Keratinocyte (primary cell): Measurements from ENCODE around the gene CELSR1. TPM values are rescaled to one million over a fixed set of nuclear protein-coding genes. Genes with fewer than 3 reads are reported as not detected.
A peak's percentile ranks its signal among the peaks of the same experiment; 100 is the strongest.

ENCODE experiments used
- DNase-seq: peaks from one replicate; pipeline ENCODE4 v3.0.0-alpha.2; 2011; ENCODE audit warnings: low read depth, missing footprints, low spot score
- FAIRE-seq: peaks from 2 replicates; lab custom pipeline; 2011; peaks lifted over from hg19 to GRCh38; lab: Jason Lieb, UNC
- H2AFZ ChIP-seq: 2 replicates; pipeline ENCODE4 v1.6.0; 2012; ENCODE audit warnings: low read length, control low read depth, inconsistent platforms; ENCODE audit not compliant: control insufficient read depth
- H3K27ac ChIP-seq: 2 replicates; pipeline ENCODE4 v1.5.1; 2011; ENCODE audit warnings: low read length; ENCODE audit not compliant: control insufficient read depth, insufficient read depth
- H3K27me3 ChIP-seq: 3 replicates; pipeline ENCODE4 v1.6.0; 2011; ENCODE audit warnings: low read length; ENCODE audit not compliant: control insufficient read depth, insufficient read depth; ENCODE audit errors: extremely low read depth
- H3K36me3 ChIP-seq, 2 experiments: 2 replicates in 1 of 2; 3 replicates in 1 of 2; pipeline ENCODE4 v1.5.1; 2011; ENCODE audit warnings: low read length in 2 of 2, mild to moderate bottlenecking in 1 of 2; ENCODE audit not compliant: control insufficient read depth in 2 of 2, insufficient read depth in 2 of 2; ENCODE audit errors: extremely low read depth in 1 of 2
- H3K4me1 ChIP-seq: 3 replicates; pipeline ENCODE4 v1.5.1; 2011; ENCODE audit warnings: low read length; ENCODE audit not compliant: control insufficient read depth, insufficient read depth; ENCODE audit errors: extremely low read depth
- H3K4me2 ChIP-seq: 3 replicates; pipeline ENCODE4 v1.6.0; 2011; ENCODE audit warnings: low read depth, low read length; ENCODE audit not compliant: control insufficient read depth, insufficient read depth; ENCODE audit errors: extremely low read depth
- H3K4me3 ChIP-seq, 3 experiments: fragments of 200-600 bp in 1 of 3; sonication (generic) in 1 of 3; 2 replicates in 2 of 3; 3 replicates in 1 of 3; pipeline ENCODE4 v1.5.1; 2011 to 2016; ENCODE audit warnings: low read length in 3 of 3, mild to moderate bottlenecking in 3 of 3, control low read depth in 2 of 3, inconsistent platforms in 1 of 3, low read depth in 1 of 3, mixed read lengths in 1 of 3, mixed run types in 1 of 3, moderate library complexity in 1 of 3; ENCODE audit not compliant: control insufficient read depth in 2 of 3, insufficient read depth in 2 of 3; ENCODE audit errors: extremely low read depth in 1 of 3
- H3K79me2 ChIP-seq: 2 replicates; pipeline ENCODE4 v1.6.0; 2012; ENCODE audit warnings: low read length; ENCODE audit not compliant: control insufficient read depth, insufficient read depth
- H3K9ac ChIP-seq: 3 replicates; pipeline ENCODE4 v1.6.0; 2011; ENCODE audit warnings: low read length; ENCODE audit not compliant: control insufficient read depth, insufficient read depth; ENCODE audit errors: extremely low read depth
- H3K9me1 ChIP-seq: 3 replicates; pipeline ENCODE4 v1.6.0; 2011; ENCODE audit warnings: low read length; ENCODE audit not compliant: control insufficient read depth, insufficient read depth; ENCODE audit errors: extremely low read depth
- H3K9me3 ChIP-seq: 2 replicates; pipeline ENCODE4 v1.5.1; 2012; ENCODE audit warnings: low read depth, low read length; ENCODE audit not compliant: control insufficient read depth
- H4K20me1 ChIP-seq: 3 replicates; pipeline ENCODE4 v1.6.0; 2011; ENCODE audit warnings: low read length; ENCODE audit not compliant: control insufficient read depth, insufficient read depth; ENCODE audit errors: extremely low read depth
- EZH2 ChIP-seq: IDR thresholded peaks from one replicate; pipeline ENCODE4 v1.6.1; 2012; ENCODE audit warnings: inconsistent platforms, mild to moderate bottlenecking, low read length, moderate library complexity
- dilution Hi-C: fragments of 300-500 bp; cut with MboI; formaldehyde crosslinking; loops from one replicate; pipeline ENCODE4 v1.7.0; 2020; ENCODE audit warnings: low sequenced_read_pairs; ENCODE audit not compliant: extremely low pct_ligation_motif_present
- polyA plus RNA-seq, 5 experiments: library from polyadenylated mRNA; depleted of rRNA in 3 of 5; stranded (reverse) in 3 of 5; stranded (forward) in 1 of 5; unstranded in 1 of 5; fragments of >200 nt; gene quantifications; 1 replicate in 1 of 5; 2 replicates in 3 of 5; 3 replicates in 1 of 5; pipeline versions ENCODE4 v1.2.1 to v1.2.3, GENCODE V29; 2011 to 2012; ENCODE audit warnings: missing spikeins in 2 of 5, low read depth in 1 of 5, low replicate concordance in 1 of 5
- TF ChIP-seq, protein P1 (sequence below), 3 experiments: IDR thresholded peaks in 1 of 3; conservative IDR thresholded peaks in 1 of 3; optimal IDR thresholded peaks in 1 of 3; 2 replicates in 2 of 3; 3 replicates in 1 of 3; pipeline versions ENCODE3 to v1.5.1; 2011; ENCODE audit warnings: low read length in 3 of 3, mild to moderate bottlenecking in 3 of 3, moderate library complexity in 2 of 3, control low read depth in 1 of 3, inconsistent platforms in 1 of 3; ENCODE audit not compliant: insufficient read depth in 2 of 3; ENCODE audit errors: extremely low read depth in 1 of 3

CELSR1 gene
- polyA plus RNA-seq, 1 donor (not counting 4 experiments of a cell fraction or from before 2014, with no cell fraction given), result 16.1 TPM

DNA sequence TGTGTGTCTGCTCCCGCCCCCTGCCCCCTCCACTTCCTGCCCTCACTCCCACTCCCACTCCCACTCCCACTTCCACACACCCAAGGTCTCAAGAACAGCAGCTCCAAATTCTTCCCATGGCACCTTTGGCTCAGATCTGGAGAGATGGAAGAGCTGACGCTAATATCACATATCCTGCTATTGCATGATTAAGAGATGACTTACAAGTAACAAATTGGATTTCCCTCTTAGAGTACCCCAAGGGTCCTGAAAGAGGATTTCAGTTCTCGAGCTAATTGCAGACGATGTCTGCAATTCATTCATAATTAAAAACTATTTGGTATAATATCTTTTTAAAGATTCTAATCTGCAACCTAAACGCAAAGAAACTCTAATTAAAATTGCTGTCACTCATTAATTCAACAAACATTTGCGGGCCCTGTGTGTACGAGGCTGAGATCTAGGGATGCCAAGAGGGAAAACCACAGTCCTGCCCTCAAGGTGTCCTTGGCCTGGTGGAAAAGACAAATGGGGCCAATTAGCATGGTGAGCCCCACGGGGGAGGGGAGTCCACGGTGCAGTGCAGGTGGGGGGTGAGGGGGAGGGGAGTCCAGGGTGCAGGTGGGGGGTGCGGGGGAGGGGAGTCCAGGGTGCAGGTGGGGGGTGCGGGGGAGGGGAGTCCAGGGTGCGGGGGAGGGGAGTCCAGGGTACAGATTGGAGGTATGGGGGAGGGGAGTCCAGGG is 50.3 kb downstream of the CELSR1 start:
- FAIRE-seq (no peak), DNase-seq (no peak)
- Histone ChIP-seq H3K4me1 (peaks cover 26% of the 10 kb centered on the region), H3K27me3 (no peaks in the 10 kb centered on the region), H3K79me2 (peaks cover 11% of the 10 kb centered on the region), H3K9me1 (peaks cover 2% of the 10 kb centered on the region), H2AFZ (no peak overlapping the region), H3K9ac (no peak overlapping the region), H4K20me1 (no peaks in the 10 kb centered on the region), H3K36me3 (no peaks in the 10 kb centered on the region), H3K9me3 (no peaks in the 10 kb centered on the region), H3K27ac (no peak overlapping the region), H3K4me2 (peak overlapping the region; percentile 45), H3K4me3 (no peak overlapping the region)
- TF ChIP-seq, protein P1, sequence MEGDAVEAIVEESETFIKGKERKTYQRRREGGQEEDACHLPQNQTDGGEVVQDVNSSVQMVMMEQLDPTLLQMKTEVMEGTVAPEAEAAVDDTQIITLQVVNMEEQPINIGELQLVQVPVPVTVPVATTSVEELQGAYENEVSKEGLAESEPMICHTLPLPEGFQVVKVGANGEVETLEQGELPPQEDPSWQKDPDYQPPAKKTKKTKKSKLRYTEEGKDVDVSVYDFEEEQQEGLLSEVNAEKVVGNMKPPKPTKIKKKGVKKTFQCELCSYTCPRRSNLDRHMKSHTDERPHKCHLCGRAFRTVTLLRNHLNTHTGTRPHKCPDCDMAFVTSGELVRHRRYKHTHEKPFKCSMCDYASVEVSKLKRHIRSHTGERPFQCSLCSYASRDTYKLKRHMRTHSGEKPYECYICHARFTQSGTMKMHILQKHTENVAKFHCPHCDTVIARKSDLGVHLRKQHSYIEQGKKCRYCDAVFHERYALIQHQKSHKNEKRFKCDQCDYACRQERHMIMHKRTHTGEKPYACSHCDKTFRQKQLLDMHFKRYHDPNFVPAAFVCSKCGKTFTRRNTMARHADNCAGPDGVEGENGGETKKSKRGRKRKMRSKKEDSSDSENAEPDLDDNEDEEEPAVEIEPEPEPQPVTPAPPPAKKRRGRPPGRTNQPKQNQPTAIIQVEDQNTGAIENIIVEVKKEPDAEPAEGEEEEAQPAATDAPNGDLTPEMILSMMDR (optimal IDR thresholded peaks at IDR 0.05 in 1 of 3, IDR thresholded peaks at IDR 0.05 in 1 of 3, conservative IDR thresholded peaks at IDR 0.05 in 1 of 3; ENCODE audit: extremely low read depth in 1 of 3, insufficient read depth in 2 of 3, low read length in 3 of 3), result no peak
- no peak for TF ChIP-seq EZH2
- dilution Hi-C loops, result no loop called here

DNA sequence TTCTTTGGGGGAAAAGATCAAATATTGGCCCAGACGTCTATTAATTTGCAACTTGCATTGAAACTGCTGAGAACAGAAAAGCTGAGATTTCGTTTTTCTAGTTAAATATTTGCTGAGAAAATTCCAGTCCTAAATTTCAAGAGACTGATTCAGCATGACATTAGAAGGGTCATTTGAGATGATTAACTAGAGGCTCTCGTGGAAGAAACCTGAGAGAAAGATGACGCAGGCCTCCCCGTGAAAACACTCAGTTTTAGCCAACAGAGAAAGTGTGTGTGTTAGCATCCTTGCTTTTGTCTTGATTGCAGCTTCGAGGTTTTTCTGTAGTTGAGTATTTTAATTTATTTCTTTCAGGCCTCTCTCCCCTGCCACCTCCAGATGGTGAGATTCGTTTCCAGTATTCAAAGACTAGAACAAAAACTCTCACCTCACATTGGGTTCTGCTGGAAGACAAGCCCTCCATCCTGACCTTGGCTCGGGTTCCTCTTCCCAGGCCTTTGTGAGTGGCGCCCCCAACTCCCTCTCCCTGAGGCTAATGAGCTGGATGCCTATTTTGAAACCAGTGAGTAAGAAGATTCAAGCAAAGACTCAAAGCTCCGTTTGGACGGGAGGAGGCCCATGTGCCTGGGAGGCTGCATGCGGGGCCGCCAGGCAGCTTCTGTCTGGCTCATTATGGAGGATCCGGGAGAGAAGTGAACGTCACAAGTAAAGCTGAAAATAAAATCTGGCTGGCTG is 52.4 kb downstream of the CELSR1 start:
- Histone ChIP-seq H3K36me3 (no peaks in the 10 kb centered on the region), H3K9me3 (no peaks in the 10 kb centered on the region), H3K4me1 (peaks cover 33% of the 10 kb centered on the region), H3K4me3 (no peak overlapping the region), H3K4me2 (no peak overlapping the region), H3K9me1 (peaks cover 2% of the 10 kb centered on the region), H4K20me1 (no peaks in the 10 kb centered on the region), H3K79me2 (peaks cover 17% of the 10 kb centered on the region), H3K27me3 (no peaks in the 10 kb centered on the region), H3K27ac (no peak overlapping the region), H3K9ac (no peak overlapping the region), H2AFZ (no peak overlapping the region)
- FAIRE-seq (no peak), DNase-seq (no peak)
- TF ChIP-seq EZH2, result no peak
- TF ChIP-seq, protein P1 (optimal IDR thresholded peaks at IDR 0.05 in 1 of 3, IDR thresholded peaks at IDR 0.05 in 1 of 3, conservative IDR thresholded peaks at IDR 0.05 in 1 of 3; ENCODE audit: extremely low read depth in 1 of 3, insufficient read depth in 2 of 3, low read length in 3 of 3), result no peak
- dilution Hi-C loops, result no loop called here
